Naive thymus-derived CD8-positive, alpha-beta T cell (primary cell): Measurements from ENCODE around the gene ODF4. TPM values are rescaled to one million over a fixed set of nuclear protein-coding genes. Genes with fewer than 3 reads are reported as not detected.
"Not testable (repeated sequence)": the region's sequence is repeated elsewhere in the genome, so short reads cannot be mapped to it uniquely, and the experiment has no call there.

Experiments
- ATAC-seq, 2 donors: fragments of 150-1000 bp; cut with Tn5 transposase in 1 of 2; sonication (Bioruptor Pico), chemical (Tn5 transposase) in 1 of 2; 1 replicate in 1 of 2; 2 replicates in 1 of 2; pipeline ENCODE4 v1.10.0; 2021; ENCODE audit warnings: mild to moderate bottlenecking in 2 of 2, moderate library complexity in 2 of 2
- POLR2A ChIA-PET: fragments of 350-600 bp; sonication (Branson Sonifier 250); formaldehyde crosslinking; loops from one replicate; lab custom pipeline; 2021; ENCODE audit warnings: antibody characterized with exemption; lab: Charles Lee
- DNase-seq, 10 donors: peaks; one replicate each; pipeline versions ENCODE4 v3.0.0 to v3.0.0-alpha.2; 2020 to 2022
- H3K27ac Mint-ChIP-seq, 10 donors: one replicate each; pipeline ENCODE4 v1.8.0; 2020 to 2022; ENCODE audit warnings: mild to moderate bottlenecking in 10 of 10, mixed read lengths in 10 of 10, moderate library complexity in 4 of 10, inconsistent platforms in 1 of 10
- H3K27me3 Mint-ChIP-seq, 5 donors: one replicate each; pipeline ENCODE4 v1.8.0; 2021 to 2022; ENCODE audit warnings: mixed read lengths in 5 of 5
- H3K36me3 Mint-ChIP-seq, 3 donors: one replicate each; pipeline ENCODE4 v1.8.0; 2020 to 2022; ENCODE audit warnings: mixed read lengths in 3 of 3, mild to moderate bottlenecking in 2 of 3, inconsistent platforms in 1 of 3
- H3K4me1 Mint-ChIP-seq, 4 donors: one replicate each; pipeline ENCODE4 v1.8.0; 2021 to 2022; ENCODE audit warnings: mixed read lengths in 4 of 4
- H3K4me3 Mint-ChIP-seq, 10 donors: one replicate each; pipeline ENCODE4 v1.8.0; 2020 to 2022; ENCODE audit warnings: mild to moderate bottlenecking in 10 of 10, mixed read lengths in 10 of 10, moderate library complexity in 6 of 10, inconsistent platforms in 1 of 10
- H3K9me3 Mint-ChIP-seq, 9 donors: one replicate each; pipeline ENCODE4 v1.8.0; 2020 to 2022; ENCODE audit warnings: mixed read lengths in 9 of 9, mild to moderate bottlenecking in 3 of 9, inconsistent platforms in 1 of 9, moderate library complexity in 1 of 9
- polyA plus RNA-seq, 3 donors: library from polyadenylated mRNA; unstranded; fragments of 300-500 nt; fragmentation: Illumina TruSeq; gene quantifications; one replicate each; pipeline ENCODE4 v1.2.3, GENCODE V29; 2021
- total RNA-seq, 8 experiments: library from RNA in 2 of 8; stranded (reverse) in 2 of 8; gene quantifications; one replicate each; pipeline ENCODE4 v1.2.3 and lab custom pipeline; 2021 to 2026

Gene ODF4
- total and polyA plus RNA-seq, 5 experiments from 2014 or later: not detected

DNA sequence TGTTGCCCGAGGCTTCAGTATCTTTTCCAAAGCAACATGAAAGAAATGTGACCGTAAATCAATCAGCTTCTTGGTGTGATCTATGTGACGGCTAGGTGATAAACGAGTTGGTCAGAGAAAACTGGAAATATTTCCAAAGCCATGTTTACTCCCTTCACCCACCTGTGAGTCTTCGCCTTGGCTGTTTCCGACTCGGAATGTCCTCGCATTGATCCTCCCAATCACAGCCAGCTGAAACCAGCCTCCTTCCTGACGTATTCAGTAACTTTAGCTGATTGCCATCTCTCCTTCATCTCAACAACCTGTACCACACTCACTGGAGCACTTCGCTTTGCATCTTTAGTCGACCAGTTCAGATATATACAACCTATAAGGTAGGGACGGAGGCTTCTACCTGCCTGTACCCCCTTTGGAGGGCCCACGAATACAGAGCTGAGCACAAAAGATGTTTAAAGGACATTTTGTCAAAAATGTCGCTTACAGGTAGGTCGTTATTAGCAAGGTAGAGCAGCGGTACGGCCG lies 36.2 kb downstream of the ODF4 start:
- Mint-ChIP-seq H3K27ac (peak overlapping the region; percentile 19 to 96 (median 92)), H3K36me3 (peaks cover 6 to 56% (median 13%) of the 10 kb centered on the region in 3 donors), H3K9me3 (no peaks in the 10 kb centered on the region), H3K4me3 (peak overlapping the region; percentile 64 to 96 (median 91)), H3K27me3 (no peaks in the 10 kb centered on the region), H3K4me1 (peaks cover 12 to 55% (median 46%) of the 10 kb centered on the region in 4 donors)
- DNase-seq: no peak
- peak in 1 of 2 donors; percentile 4 for ATAC-seq
- POLR2A ChIA-PET: interaction anchor here (1.4 to 2.1 kb wide), 3 partner anchors 9 to 153 kb away, joined by 3 to 10 read pairs (median 5); partner anchors contain the start of gene SLC25A35

DNA sequence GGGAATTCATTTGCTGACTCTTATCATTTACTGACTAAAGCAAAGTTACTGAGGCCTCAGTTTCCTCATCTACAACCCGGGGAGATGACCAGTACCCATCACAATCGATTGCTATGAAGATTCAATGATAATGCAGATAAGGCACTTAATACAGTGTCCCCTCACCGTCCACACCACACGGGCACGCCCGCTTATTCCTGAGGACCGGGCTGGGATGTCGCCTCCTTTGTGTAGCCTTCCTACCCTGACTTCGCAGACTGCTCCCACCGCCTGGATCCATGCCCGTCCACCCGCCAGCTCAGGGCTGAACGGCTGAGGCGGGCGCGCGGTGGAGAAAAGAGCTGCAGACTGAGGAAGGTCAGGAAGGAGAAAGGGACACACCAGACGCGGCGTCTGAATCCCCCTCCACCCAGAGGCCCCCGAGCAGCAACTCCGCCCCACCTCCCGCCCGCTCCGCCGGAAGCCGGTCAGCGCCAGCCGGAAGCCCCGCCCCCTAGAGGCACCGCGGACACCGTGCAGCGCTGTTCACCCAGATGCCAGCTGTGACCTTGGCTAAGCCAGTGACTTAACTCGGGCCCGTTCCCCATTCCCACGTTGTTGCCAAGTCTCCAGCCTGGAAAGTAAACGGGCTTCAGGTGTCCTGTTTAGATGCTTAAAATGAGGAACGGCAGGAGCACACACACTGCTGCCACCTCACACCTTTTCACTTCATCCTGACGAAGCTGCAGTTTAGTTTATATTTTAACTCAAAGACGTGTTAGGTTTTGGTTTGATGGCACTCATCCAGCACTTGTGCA lies 36.8 kb downstream of the ODF4 start, which contains the start of gene KRABD2:
Gene KRABD2, minus strand, starts transcription at position 434 of the 797 bp plus-strand sequence.
- H3K27ac Mint-ChIP-seq: peak within 1 kb of the TSS; percentile 43 to 96 (median 92)
- ATAC-seq (peak; percentile 98 to 99), DNase-seq (peak; percentile 85 to 94 (median 88))
- POLR2A ChIA-PET: interaction anchor here (0.6 to 2.1 kb wide), 4 partner anchors 9 to 154 kb away, joined by 3 to 10 read pairs (median 4); partner anchors contain the start of gene SLC25A35
- no peaks in the 10 kb centered on the region for H3K27me3 Mint-ChIP-seq
- H3K4me1 Mint-ChIP-seq: peaks cover 15 to 61% (median 51%) of the 10 kb centered on the region in 4 donors
- peak within 1 kb of the TSS; percentile 64 to 96 (median 91) for H3K4me3 Mint-ChIP-seq
- H3K9me3 Mint-ChIP-seq: no peaks in the 10 kb centered on the region
- peaks cover 6 to 56% (median 16%) of the 10 kb centered on the region in 3 donors for H3K36me3 Mint-ChIP-seq

DNA sequence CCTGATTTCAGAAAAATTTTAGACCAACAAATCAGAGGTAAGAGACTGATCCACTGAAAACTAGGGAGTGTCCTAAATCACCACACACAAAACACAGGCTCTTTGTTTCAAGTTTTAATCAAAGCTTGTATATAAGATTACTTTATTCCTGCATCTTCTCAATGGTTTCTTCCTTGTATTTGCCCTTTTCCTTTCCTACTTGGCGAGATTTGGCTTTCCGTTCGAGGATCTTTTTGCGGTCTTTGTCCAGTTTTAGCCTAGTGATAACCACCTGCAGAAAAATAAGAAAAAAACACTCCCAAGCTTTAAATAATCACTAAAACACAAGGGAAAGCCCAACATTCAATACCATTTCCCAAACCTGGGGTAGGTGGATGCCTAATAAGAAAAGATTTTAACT lies 37.8 kb downstream of the ODF4 start:
- no peak for DNase-seq
- Mint-ChIP-seq H3K36me3 (peaks cover 6 to 58% (median 16%) of the 10 kb centered on the region in 3 donors), H3K9me3 (no peaks in the 10 kb centered on the region), H3K27me3 (no peaks in the 10 kb centered on the region), H3K4me1 (peaks cover 13 to 70% (median 54%) of the 10 kb centered on the region in 4 donors), H3K4me3 (peak overlapping the region; percentile 55 to 92 (median 86)), H3K27ac (peak overlapping the region in 9 of 10 donors; percentile 29 to 94 (median 82))
- ATAC-seq: no peak
- POLR2A ChIA-PET: interaction anchor here (0.5 to 2.1 kb wide), 5 partner anchors 8 to 571 kb away, joined by 3 to 10 read pairs (median 5); partner anchors contain the start of genes CTC1 and SLC25A35

DNA sequence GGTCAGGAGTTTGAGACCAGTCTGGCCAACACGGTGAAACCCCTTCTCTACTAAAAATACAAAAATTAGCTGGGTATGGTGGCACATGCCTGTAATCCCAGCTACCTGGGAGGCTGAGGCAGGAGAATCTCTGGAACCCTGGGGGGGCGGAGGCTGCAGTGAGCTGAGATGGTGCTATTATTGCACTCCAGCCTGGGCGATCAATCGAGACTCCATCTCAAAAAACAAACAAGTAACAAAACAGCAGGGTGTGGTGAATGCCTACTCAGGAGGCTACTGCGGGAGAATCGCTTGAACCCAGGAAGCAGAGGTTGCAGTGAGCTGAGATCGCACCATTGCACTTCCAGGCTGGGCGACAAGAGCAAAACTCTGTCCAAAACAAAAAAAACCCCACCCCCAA lies 38.5 kb downstream of the ODF4 start:
- DNase-seq, POLR2A ChIA-PET, H3K9me3 Mint-ChIP-seq, H3K27me3 Mint-ChIP-seq, ATAC-seq: not testable (repeated sequence)
- Mint-ChIP-seq H3K4me3 (peak overlapping the region in 2 of 10 donors; percentile 22 to 85), H3K27ac (peak overlapping the region in 6 of 10 donors; percentile 32 to 91 (median 50)), H3K36me3 (peaks cover 12 to 64% (median 16%) of the 10 kb centered on the region in 3 donors), H3K4me1 (peaks cover 13 to 77% (median 60%) of the 10 kb centered on the region in 4 donors)

DNA sequence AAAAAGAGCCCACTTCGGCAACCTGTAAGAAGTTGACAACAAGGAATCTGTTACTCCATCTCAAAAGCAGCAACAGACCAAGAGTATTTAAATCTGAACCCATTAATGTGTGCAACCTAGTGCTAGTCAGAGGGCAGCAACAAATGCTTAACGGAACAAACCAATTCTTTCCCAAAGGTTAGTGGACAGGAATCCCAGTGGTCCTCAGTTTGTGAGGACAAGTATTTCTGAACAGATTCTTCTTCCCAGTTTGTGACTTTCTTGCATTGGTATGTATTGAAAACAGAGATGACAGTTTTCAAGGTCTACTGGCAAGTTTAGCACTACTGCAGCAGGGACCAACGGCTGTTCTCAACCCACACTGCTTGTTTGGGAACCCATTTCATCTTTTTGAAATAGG lies 40.4 kb downstream of the ODF4 start:
- ATAC-seq (no peak), DNase-seq (no peak)
- peaks cover 17 to 85% (median 71%) of the 10 kb centered on the region in 4 donors for H3K4me1 Mint-ChIP-seq
- no peaks in the 10 kb centered on the region for H3K27me3 Mint-ChIP-seq
- POLR2A ChIA-PET: no interaction called here
- H3K4me3 Mint-ChIP-seq: peak overlapping the region in 4 of 10 donors; percentile 4 to 100 (median 60)
- H3K27ac Mint-ChIP-seq: peak overlapping the region in 2 of 10 donors; percentile 74 to 98
- peaks cover 12 to 64% (median 16%) of the 10 kb centered on the region in 3 donors for H3K36me3 Mint-ChIP-seq
- H3K9me3 Mint-ChIP-seq: no peaks in the 10 kb centered on the region

DNA sequence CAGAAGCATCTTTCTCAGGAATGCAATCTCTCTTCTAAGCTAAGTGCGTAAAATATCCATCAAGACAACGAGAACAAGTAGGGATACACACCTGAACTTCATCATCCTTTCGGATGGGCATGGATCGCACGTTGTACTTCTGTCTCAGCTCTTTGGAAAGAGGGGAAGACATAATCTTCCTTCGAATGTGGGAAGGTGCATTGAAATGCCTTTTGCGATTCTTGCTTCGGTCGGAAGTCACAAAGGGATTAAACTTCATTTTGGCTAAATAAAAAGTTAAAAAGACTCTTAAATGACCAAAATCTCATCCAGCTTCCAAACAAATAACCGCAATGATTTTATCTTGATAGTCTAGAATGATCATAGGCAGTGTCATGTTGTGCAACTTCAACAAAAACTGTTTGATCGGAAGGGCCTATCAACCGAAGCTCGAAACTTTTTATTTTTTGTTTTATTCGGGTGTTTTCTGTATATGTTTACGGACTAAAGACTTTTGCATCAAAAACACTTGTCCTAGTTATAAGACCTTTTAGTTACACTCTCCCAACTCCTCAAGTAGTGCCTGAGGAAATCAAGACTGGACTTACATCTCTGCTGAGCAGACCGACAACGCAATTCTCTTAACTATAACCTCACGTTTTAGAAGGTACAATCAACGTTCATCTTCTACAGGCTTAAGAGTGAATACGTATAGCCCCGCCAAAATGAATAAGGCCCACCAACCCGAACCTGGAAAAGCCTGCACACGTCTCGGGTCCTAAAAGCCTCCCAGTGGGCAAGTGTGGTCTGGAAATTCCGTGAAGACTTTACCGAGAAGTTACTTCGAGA lies 42.6 kb downstream of the ODF4 start:
- DNase-seq (peak in 1 of 10 donors; percentile 11), ATAC-seq (no peak)
- Mint-ChIP-seq H3K27me3 (no peaks in the 10 kb centered on the region), H3K36me3 (peaks cover 12 to 54% (median 15%) of the 10 kb centered on the region in 3 donors), H3K4me3 (peak overlapping the region; percentile 92 to 100 (median 98)), H3K27ac (peak overlapping the region; percentile 93 to 99 (median 96)), H3K9me3 (no peaks in the 10 kb centered on the region), H3K4me1 (peaks cover 20 to 73% (median 65%) of the 10 kb centered on the region in 4 donors)
- POLR2A ChIA-PET: interaction anchor here (0.6 to 1.5 kb wide), 6 partner anchors 12 to 364 kb away, joined by 3 to 7 read pairs (median 4); no protein-coding TSS in a partner anchor

DNA sequence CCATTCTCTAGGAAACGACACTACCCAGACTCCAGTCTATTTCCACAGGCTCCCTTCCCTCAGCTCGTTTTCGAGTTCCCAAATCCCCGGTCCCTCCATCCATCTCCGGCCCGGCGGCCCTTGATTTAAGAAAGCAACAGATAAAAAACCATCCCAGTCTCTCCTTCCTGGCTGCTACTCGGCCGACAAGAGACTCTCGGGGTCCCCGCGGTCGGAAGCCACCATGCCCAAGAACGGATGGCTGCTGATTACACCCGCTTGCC lies 43.2 kb downstream of the ODF4 start:
- H3K27ac Mint-ChIP-seq: peak overlapping the region; percentile 93 to 99 (median 96)
- no peaks in the 10 kb centered on the region for H3K9me3 Mint-ChIP-seq
- H3K4me3 Mint-ChIP-seq: peak overlapping the region; percentile 92 to 100 (median 98)
- ATAC-seq (peak in 1 of 2 donors; percentile 1), DNase-seq (no peak)
- peaks cover 20 to 72% (median 66%) of the 10 kb centered on the region in 4 donors for H3K4me1 Mint-ChIP-seq
- POLR2A ChIA-PET: interaction anchor here (0.6 to 1.5 kb wide), 5 partner anchors 11 to 363 kb away, joined by 3 to 7 read pairs (median 4); no protein-coding TSS in a partner anchor
- no peaks in the 10 kb centered on the region for H3K27me3 Mint-ChIP-seq
- H3K36me3 Mint-ChIP-seq: peaks cover 12 to 48% (median 15%) of the 10 kb centered on the region in 3 donors

DNA sequence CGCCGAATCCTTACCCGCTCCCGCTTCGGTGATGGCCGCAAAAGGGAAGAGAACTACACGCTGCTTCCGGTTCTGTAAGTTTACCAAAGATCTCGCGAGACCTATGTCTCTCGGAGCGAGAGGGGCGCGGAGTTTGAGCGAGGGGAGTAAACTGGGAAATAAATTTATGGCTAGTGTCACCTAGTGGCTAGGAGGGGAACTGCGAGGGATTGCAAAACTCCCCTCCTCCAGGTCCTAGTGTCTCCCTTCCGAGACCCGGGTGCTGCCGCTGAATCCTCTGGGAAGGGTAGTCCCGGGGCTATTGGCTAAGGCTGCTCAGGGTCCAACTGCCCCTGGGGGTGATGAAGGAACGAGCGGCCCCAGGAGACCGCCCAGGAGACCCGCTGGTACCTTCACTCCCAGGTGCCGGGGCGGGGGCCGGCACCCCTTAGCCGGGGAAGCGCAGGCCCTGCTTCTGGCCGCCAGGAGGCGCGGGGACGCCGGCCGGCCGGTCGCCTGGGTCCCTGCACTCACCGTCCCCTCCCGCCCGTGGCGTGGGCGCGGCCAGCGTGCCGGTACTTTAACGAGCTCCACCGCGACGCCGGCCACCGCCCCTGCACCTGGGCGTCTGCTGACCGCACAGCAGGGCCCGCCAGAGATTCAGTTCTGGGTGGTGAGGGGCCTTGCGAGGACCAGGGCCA lies 43.6 kb downstream of the ODF4 start, which contains the start of gene RPL26:
Gene RPL26, minus strand, starts transcription at position 51 of the 680 bp plus-strand sequence. CDS start 883 bp downstream, outside the sequence.
- ATAC-seq: peak; percentile 87 to 91
- POLR2A ChIA-PET: interaction anchor here (0.6 to 1.5 kb wide), 11 partner anchors 9 to 541 kb away, joined by 3 to 11 read pairs (median 6); partner anchors contain the start of genes CTC1, NDEL1 and SLC25A35
- peaks cover 20 to 75% (median 67%) of the 10 kb centered on the region in 4 donors for H3K4me1 Mint-ChIP-seq
- no peaks in the 10 kb centered on the region for H3K9me3 Mint-ChIP-seq
- peak; percentile 82 to 100 (median 96) for DNase-seq
- peak within 1 kb of the TSS; percentile 92 to 100 (median 98) for H3K4me3 Mint-ChIP-seq
- H3K36me3 Mint-ChIP-seq: peaks cover 12 to 44% (median 15%) of the 10 kb centered on the region in 3 donors
- H3K27ac Mint-ChIP-seq: peak within 1 kb of the TSS; percentile 93 to 99 (median 96)
- H3K27me3 Mint-ChIP-seq: no peaks in the 10 kb centered on the region

DNA sequence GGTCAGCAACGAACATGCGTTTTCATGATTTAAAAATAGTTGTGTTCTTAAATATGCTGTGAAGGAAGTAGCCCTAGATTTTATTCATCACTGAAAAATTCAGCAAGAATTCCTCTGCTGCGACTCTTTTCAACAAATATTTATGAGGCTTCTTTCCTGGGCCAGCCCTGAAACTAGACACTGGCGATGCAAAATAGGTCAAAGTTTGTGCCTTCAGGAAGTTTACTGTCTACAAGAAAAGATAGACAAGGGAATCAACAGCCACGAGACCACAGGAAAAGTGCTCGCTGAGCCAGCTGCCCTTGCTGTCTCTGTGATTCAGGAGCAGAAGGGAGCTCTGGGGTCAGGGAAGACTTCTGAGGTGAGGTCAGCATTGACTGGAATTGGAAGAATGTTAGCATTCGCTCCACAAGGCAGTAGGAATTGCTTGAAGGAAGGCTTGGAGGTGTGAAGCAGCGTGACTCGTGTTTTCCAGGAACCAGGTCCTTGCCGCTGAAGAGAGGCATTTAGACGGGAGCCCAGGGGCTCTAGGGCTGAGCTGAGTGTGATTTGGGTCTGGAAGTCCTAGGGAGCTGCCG lies 45.2 kb downstream of the ODF4 start:
- H3K36me3 Mint-ChIP-seq: peaks cover 6 to 28% (median 9%) of the 10 kb centered on the region in 3 donors
- H3K4me1 Mint-ChIP-seq: peaks cover 20 to 65% (median 59%) of the 10 kb centered on the region in 4 donors
- H3K9me3 Mint-ChIP-seq: no peaks in the 10 kb centered on the region
- H3K27me3 Mint-ChIP-seq: no peaks in the 10 kb centered on the region
- peak overlapping the region in 8 of 10 donors; percentile 59 to 98 (median 93) for H3K27ac Mint-ChIP-seq
- DNase-seq: no peak
- POLR2A ChIA-PET: interaction anchor here (0.9 kb wide), 1 partner anchor 8 kb away, joined by 3 read pairs; the partner anchor contains the start of gene KRABD2
- ATAC-seq: no peak
- H3K4me3 Mint-ChIP-seq: peak overlapping the region; percentile 52 to 100 (median 98)

DNA sequence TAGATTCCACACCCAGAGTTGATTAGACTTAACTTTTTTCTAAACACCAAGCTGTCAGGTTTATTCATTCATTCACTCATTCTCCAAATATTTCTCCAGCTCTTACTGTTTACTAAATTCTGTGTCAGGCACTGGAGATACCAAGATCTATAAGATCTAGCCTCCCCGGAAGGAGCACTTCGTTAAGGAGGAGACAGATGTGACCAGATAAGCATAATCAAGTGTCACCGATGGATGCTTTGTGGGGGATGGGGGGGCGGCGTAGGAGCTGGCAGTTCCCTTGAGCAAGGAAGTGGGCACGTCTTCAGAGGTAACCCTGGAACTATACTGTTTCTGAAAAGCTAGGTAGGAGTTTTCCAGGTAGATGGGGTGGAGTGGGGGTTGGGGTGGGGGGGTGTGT lies 47.2 kb downstream of the ODF4 start:
- ATAC-seq (no peak), DNase-seq (no peak)
- peak overlapping the region in 7 of 10 donors; percentile 20 to 83 (median 44) for H3K27ac Mint-ChIP-seq
- peak overlapping the region in 2 of 10 donors; percentile 5 to 37 for H3K4me3 Mint-ChIP-seq
- POLR2A ChIA-PET: interaction anchor here (0.6 to 0.7 kb wide), 2 partner anchors 49 to 361 kb away, joined by 3 read pairs; partner anchors contain the start of gene NDEL1
- H3K36me3 Mint-ChIP-seq: peaks cover 0 to 11% (median 6%) of the 10 kb centered on the region in 3 donors
- H3K9me3 Mint-ChIP-seq: no peaks in the 10 kb centered on the region
- H3K27me3 Mint-ChIP-seq: no peaks in the 10 kb centered on the region
- H3K4me1 Mint-ChIP-seq: peaks cover 12 to 47% (median 43%) of the 10 kb centered on the region in 4 donors
